ENCODE data around the gene MAGEF1.

The MAGEF1 gene

DNA sequence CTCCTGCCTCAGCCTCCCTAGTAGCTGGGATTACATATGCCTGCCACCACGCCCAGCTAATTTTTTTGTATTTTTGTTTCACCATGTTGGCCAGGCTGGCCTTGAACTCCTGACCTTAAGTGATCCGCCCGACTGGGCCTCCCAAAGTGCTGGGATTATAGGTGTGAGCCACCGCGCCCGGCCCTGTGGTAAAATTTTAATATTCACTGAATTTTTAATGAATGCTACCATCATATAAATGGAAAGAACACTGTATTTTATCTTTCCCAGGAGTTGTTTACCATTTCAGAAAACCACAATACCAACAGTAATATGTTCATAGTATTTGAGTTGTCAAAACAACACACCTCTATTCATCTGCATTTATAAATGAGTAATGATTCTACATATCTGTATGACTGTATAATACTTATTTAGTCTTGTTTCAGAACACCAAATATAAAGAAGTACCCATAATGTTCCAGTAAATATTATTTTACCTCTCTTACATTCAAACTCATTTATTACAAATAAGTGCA lies 16.2 kb upstream of the MAGEF1 start:
- Histone ChIP-seq H3K9ac (ENCODE audit: low read length) (no peak overlapping the region), H3K9me3 (ENCODE audit: insufficient read depth, low read length) (no peaks in the 10 kb centered on the region), H3K27ac (ENCODE audit: low read depth, low read length) (no peak overlapping the region), H3K4me2 (ENCODE audit: low read depth, low read length, poor library complexity, severe bottlenecking) (no peak overlapping the region), H3K4me3 (ENCODE audit: insufficient read depth, low read length, poor library complexity, severe bottlenecking) (no peak overlapping the region), H4K20me1 (ENCODE audit: low read depth, low read length) (no peaks in the 10 kb centered on the region), H3F3A (ENCODE audit: insufficient read depth) (no peaks in the 10 kb centered on the region), H3K9me2 (replicated peaks; ENCODE audit: insufficient read depth, low read length) (no peaks in the 10 kb centered on the region), H3K36me3 (ENCODE audit: low read length) (no peaks in the 10 kb centered on the region), H3K79me2 (ENCODE audit: insufficient read depth, low read length) (no peaks in the 10 kb centered on the region), H3K27me3 (ENCODE audit: low read length) (no peaks in the 10 kb centered on the region), H2AFZ (ENCODE audit: low read depth, low read length, severe bottlenecking) (no peak overlapping the region)
- TF ChIP-seq CTCF (IDR thresholded peaks at IDR 0.05; ENCODE audit: insufficient read depth, low read length, poor library complexity, severe bottlenecking) (no peak), EZH2phosphoT487 (conservative IDR thresholded peaks at IDR 0.05; ENCODE audit: low read length) (no peak)

DNA sequence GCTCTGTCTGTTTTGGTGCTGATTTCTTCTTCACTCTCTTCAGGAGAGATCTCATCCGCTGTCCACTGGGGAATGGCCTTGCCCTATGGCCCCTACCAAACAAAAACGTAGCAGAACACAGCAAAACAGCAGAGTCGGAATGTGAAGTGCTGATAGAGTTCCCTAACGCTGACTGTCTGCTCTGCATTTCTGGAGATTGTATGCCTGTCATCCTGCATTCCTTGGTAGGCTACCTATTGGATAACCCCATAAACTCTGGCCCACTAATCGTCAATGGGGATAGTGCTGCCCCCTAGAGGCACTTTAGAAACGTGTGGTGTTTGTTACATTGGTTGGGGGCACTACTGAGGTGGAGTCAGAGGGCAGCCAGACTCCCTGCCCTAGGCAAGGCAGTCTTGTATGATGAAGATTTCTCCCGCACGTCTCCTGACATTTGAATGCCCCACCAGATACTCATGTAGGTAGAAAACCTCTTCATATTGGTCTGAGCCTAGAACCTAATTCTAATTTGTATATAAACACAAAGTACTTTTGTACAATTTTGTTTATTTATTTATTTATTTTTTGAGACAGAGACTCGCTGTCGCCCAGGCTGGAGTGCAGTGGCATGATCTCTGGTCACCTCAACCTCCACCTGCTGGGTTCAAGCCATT lies 15.6 kb upstream of the MAGEF1 start:
- Histone ChIP-seq H3K79me2 (ENCODE audit: insufficient read depth, low read length) (no peaks in the 10 kb centered on the region), H3K36me3 (ENCODE audit: low read length) (no peaks in the 10 kb centered on the region), H3K9me3 (ENCODE audit: insufficient read depth, low read length) (no peaks in the 10 kb centered on the region), H2AFZ (ENCODE audit: low read depth, low read length, severe bottlenecking) (no peak overlapping the region), H3K9me2 (replicated peaks; ENCODE audit: insufficient read depth, low read length) (no peaks in the 10 kb centered on the region), H3K27ac (ENCODE audit: low read depth, low read length) (no peak overlapping the region), H3K9ac (ENCODE audit: low read length) (no peak overlapping the region), H3K4me3 (ENCODE audit: insufficient read depth, low read length, poor library complexity, severe bottlenecking) (no peak overlapping the region), H4K20me1 (ENCODE audit: low read depth, low read length) (no peaks in the 10 kb centered on the region), H3F3A (ENCODE audit: insufficient read depth) (no peaks in the 10 kb centered on the region), H3K4me2 (ENCODE audit: low read depth, low read length, poor library complexity, severe bottlenecking) (no peak overlapping the region), H3K27me3 (ENCODE audit: low read length) (no peaks in the 10 kb centered on the region)
- TF ChIP-seq CTCF (IDR thresholded peaks at IDR 0.05; ENCODE audit: insufficient read depth, low read length, poor library complexity, severe bottlenecking) = peak; percentile 61
- no peak for TF ChIP-seq EZH2phosphoT487 (conservative IDR thresholded peaks at IDR 0.05; ENCODE audit: low read length)

DNA sequence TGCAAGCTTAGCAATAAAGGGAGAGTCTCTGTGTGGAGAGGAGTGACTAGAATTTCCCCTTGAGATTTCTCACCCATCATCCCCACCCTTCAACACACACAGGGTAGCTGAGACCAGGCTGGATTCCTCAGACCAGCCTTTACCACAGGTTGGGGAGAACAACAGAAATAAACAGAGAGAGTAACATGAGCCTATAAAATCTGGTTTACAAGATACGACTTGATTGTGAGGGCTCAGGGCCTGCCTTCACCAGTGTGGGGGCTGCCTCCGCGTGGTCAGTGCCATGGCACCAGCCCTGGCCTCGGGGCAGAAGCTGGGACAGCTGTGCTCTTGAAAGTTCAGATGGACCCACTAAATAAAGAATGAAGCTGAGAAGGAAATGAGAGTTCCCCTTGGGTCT lies 14.6 kb upstream of the MAGEF1 start:
- Histone ChIP-seq H3K36me3 (ENCODE audit: low read length) (no peaks in the 10 kb centered on the region), H4K20me1 (ENCODE audit: low read depth, low read length) (no peaks in the 10 kb centered on the region), H3K27ac (ENCODE audit: low read depth, low read length) (no peak overlapping the region), H3F3A (ENCODE audit: insufficient read depth) (no peaks in the 10 kb centered on the region), H3K79me2 (ENCODE audit: insufficient read depth, low read length) (no peaks in the 10 kb centered on the region), H3K27me3 (ENCODE audit: low read length) (no peaks in the 10 kb centered on the region), H3K9me3 (ENCODE audit: insufficient read depth, low read length) (no peaks in the 10 kb centered on the region), H3K9ac (ENCODE audit: low read length) (no peak overlapping the region), H3K4me3 (ENCODE audit: insufficient read depth, low read length, poor library complexity, severe bottlenecking) (no peak overlapping the region), H3K4me2 (ENCODE audit: low read depth, low read length, poor library complexity, severe bottlenecking) (no peak overlapping the region), H2AFZ (ENCODE audit: low read depth, low read length, severe bottlenecking) (no peak overlapping the region), H3K9me2 (replicated peaks; ENCODE audit: insufficient read depth, low read length) (no peaks in the 10 kb centered on the region)
- TF ChIP-seq CTCF (IDR thresholded peaks at IDR 0.05; ENCODE audit: insufficient read depth, low read length, poor library complexity, severe bottlenecking) = no peak
- no peak for TF ChIP-seq EZH2phosphoT487 (conservative IDR thresholded peaks at IDR 0.05; ENCODE audit: low read length)
